Measurements from ENCODE around the gene RNF225.
"Not testable (repeated sequence)": the region's sequence is repeated elsewhere in the genome, so short reads cannot be mapped to it uniquely, and the experiment has no call there.

The RNF225 gene

DNA sequence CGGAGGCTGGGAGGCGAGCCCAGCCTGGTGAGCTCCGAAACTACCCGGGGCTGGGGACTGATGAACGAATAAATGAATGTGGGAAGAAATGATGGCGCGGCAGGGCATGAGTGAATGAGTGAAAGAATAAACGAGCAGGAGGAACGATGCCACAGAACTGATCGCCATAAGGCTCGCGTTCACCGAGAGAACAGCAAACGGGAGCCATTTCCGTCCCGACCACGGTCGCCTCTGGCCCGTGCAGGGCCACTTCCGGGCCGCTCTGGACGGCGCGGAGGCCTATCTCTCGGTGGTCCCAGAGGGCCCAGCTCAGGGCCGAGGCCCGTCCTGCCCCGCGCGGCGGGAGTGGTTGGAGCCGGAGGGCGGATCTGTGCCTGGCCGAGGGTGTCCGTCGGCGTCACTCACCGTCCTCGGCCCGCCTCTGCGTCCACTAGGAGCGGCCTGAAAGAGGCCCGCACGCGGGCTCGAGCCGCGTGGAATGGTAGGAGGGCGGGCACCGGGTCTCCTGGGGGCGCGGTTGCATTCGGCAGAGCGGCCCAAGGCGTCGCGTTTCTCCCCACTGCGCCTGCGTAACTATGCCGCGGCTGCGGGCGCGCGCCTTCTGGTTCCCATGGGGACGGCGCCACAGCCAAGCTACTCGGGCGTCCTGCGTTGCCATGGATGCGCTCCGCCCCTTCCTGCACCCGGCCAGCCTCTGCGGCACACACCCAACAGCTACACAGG is 33.0 kb upstream of the RNF225 start, which contains the start of gene ZNF497:
Gene ZNF497 (minus strand): TSS at position 480 of the 723 bp plus-strand sequence. CDS start 5,116 bp downstream, outside the sequence.
- DNase-seq (ENCODE audit: low read depth): peak; percentile 84

- DNase-seq (ENCODE audit: low read depth): no peak
Measured at GRCh38 chr19:58364146-58364545, 31.3 kb upstream of the RNF225 start.

GRCh38 chr19:58366585-58367430 is 28.6 kb upstream of the RNF225 start:
- no peak for DNase-seq (ENCODE audit: low read depth)

DNA sequence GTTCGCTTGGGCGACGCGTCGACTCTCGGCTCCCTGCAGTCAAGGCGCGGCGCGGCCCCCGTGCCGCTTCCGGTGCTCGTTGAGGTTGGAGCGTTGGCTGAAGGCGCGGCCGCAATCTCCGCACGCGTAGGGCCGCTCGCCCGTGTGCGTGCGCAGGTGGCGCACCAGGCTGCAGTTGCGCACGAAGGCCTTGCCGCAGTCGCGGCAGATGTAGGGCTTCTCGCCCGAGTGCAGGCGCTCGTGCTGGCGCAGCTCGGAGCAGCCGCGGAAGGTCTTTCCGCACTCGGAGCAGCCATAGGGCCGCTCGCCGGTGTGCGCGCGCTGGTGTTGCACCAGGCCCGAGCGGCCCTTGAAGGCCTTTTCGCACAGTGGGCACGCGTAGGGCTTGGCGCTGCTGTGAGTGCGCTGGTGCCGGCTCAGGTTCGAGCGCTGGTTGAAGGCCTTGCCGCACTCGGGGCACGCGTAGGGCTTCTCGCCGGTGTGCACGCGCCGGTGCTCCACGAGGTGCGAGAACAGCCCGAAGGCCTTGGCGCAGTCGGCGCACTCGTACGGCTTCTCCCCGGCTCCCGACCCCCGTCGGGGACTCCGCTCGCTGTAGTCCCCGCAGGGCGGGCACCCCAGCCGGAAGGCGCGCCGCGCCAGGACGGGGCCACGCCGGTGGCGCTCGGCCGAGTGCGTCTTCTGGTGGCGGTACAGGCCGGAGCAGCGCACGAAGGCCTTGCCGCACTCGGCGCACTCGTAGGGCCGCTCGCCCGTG is 27.6 kb upstream of the RNF225 start:
- DNase-seq (ENCODE audit: low read depth): no peak

DNA sequence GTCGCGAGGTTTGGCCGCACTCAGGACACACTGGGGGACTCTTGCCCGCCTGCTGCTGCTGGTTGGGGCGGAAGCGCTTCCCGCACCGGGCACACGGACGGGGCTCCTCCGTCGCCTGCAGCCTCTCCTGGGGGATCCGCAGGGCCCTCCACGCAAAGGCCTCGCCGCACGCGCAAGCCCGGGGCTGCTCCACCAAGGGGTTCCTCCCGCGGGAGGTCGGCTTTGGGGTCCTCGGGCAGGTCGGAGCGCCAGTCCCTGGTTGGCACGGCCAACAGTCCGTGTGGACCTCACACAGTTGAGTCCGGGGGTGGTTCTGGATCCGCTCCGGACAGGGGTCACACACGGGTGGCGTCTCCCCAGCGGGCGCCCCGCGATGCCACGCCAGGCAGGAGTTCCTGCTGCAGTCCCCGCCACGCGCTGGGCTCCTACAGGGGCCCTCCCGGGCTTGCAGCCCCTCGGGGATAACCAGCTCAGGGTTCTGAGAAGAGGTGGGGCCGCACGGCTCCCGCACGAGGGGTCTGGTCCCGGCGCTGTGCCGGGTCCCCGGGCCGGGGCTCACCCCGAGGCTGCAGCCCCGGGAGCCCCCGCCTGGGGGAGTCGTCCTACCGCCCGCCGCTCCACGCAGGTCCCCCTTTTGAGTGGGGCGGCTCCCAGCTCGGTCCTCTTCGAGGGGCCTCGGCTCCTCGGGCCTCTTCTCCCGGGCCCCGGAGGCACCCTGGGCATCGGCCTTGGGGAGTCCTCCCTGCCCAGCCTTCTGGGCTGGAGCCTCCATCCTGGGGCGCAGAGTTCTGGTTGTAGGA is 26.7 kb upstream of the RNF225 start:
- DNase-seq (ENCODE audit: low read depth): no peak

GRCh38 chr19:58372311-58373133 is 22.9 kb upstream of the RNF225 start:
- no peak for DNase-seq (ENCODE audit: low read depth)

GRCh38 chr19:58374200-58374599 is 21.3 kb upstream of the RNF225 start:
- DNase-seq (ENCODE audit: low read depth): no peak

DNA sequence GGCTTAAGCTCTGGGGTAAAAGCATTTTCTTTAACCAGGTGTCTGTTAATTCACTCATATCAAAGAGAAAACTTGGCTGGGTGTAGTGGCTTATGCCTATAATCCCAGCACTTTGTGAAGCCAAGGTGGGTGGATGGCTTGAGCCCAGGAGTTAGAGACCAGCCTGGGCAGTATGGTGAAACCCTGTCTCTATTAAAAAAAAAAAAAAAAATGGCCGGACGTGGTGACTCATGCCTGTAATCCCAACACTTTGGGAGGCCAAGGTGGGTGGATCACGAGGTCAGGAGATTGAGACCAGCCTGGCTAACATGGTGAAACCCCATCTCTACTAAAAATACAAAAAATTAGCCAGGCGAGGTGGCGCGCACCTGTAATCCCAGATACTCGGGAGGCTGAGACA is 18.7 kb upstream of the RNF225 start:
- not testable (repeated sequence) for DNase-seq (ENCODE audit: low read depth)

DNA sequence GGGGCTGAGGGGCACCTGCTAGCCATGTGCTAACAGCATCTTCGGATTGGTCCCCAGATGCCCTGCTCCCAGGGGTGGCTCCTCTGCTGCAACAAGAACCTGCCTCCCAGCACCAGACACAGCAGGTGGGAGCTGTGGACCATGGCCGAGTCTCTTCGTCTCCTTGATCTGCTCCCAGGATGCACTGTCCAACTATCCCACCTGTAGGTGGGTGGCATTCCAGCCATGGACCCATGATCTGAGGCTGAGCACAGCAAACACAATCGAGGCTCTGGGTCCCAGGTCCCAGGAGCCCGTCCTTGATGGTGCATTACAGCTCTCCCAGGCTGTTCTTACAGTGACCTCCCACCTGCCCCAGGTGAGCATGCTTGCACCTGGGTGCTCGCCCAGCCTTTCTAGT is 16.2 kb upstream of the RNF225 start:
- no peak for DNase-seq (ENCODE audit: low read depth)

- DNase-seq (ENCODE audit: low read depth): no peak
Measured at GRCh38 chr19:58380037-58380661, 15.3 kb upstream of the RNF225 start.

DNA sequence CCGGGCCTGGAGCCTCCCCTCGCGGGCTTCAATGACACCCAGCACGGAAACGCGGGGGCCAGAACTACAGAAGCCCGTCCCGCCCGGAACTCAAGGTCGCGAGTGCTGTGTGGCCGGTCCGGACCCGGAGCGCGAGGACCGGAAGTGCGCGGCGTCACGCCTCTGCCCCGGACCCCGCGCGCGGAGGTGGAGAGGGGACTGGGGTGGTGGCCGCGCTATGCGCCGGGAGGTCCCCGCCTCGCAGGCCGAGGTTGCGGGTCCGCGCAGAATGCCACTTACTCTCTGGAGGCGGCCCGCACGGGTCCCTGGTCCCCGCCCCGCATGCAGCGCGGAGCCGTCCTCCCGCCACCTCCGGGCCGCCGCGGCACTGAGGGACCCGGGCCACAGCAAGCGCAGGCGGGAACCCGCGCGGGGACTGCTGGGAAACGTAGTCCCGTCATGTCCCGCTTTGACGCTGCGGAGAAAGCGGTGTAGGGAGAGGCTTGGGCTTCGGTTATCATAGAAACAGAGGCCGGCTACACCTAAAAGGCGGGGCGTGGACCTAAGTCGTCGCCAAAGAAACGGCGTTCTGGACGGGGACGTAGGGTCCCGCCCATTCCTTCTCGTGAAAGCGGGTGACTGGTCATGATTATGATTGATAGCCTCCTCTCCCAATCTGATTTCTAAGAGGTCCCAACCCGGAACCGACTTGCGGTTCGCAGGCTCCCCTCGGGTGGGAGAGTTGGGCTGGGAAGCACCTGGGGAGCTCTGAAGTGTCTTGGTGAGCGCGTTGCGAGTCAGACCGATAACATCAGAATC is 14.6 kb upstream of the RNF225 start, which contains the start of gene ZNF837:
Gene ZNF837 (minus strand): TSS at position 369 of the 798 bp plus-strand sequence. CDS start 11,698 bp downstream, outside the sequence.
- peak; percentile 100 for DNase-seq (ENCODE audit: low read depth)

DNA sequence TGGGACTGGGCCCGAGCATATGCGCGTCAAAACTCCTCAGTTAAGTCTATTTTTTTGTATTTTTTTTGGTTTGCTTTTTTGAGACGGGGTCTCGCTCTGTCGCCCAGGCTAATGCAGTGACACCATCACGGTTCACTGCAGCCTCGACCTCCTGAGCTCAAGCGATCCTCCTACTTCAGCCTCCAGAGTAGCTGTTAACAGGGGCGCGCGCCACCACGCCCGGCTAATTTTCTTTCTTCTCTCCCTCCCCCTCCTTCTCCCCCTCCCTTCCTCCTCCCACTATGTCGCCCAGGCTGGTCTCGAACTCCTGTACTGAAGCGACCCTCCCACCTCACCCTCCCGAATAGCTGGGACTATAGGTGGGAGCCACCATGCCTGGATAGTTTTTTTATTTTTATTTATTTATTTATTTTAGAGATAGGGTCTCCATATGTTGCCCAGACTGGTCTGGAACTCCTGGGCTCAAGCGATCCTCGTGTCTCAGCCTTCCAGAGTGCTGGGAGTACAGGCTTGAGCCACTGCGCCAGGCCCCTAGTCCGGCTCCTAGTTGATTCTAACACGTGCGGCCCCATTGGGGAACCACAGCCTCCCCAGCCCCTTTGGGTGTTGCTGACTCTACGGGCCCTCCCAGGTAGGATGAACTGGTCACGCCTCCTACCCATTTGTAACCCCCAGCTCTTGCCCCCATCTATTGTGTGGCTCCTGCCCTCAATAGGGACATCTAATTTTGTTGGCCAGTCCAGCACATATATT is 13.8 kb upstream of the RNF225 start:
- no peak for DNase-seq (ENCODE audit: low read depth)

GRCh38 chr19:58382997-58383603 is 12.4 kb upstream of the RNF225 start:
- DNase-seq (ENCODE audit: low read depth): no peak

GRCh38 chr19:58385313-58385890 is 10.1 kb upstream of the RNF225 start:
- DNase-seq (ENCODE audit: low read depth): no peak

DNA sequence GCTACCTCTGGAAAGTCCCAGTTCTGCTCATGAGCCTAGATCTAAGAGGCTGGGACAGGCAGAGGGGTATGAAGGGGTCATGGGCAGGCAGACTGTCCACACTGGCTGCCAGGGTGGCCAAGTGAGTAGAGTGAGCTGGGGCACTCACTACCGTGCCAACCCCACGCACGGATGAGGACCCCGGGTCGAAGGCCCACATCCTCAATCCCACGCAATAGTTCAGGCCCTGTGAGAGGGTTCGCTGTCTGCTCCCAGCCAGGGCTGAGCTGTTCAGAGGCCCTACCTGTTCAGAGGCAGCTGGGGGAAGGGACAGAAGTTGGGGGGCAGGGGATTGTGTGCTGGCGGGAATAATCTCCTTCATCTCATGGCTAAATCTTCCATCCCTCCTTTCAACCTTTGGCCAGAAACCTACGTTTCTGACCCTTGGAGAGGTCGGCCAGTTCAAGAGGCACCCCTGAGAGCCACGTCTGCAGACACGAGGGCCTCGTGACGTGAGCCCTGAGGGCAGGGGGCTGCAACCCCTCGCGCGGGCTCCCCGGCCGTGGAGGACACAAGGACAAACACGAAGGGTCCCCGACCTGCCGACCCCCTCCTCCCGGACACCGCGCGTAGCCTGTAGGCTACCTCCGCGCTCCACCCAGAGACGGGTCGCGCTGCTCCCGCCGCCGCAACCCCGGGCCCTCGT is 9.4 kb upstream of the RNF225 start:
- DNase-seq (ENCODE audit: low read depth): no peak

DNA sequence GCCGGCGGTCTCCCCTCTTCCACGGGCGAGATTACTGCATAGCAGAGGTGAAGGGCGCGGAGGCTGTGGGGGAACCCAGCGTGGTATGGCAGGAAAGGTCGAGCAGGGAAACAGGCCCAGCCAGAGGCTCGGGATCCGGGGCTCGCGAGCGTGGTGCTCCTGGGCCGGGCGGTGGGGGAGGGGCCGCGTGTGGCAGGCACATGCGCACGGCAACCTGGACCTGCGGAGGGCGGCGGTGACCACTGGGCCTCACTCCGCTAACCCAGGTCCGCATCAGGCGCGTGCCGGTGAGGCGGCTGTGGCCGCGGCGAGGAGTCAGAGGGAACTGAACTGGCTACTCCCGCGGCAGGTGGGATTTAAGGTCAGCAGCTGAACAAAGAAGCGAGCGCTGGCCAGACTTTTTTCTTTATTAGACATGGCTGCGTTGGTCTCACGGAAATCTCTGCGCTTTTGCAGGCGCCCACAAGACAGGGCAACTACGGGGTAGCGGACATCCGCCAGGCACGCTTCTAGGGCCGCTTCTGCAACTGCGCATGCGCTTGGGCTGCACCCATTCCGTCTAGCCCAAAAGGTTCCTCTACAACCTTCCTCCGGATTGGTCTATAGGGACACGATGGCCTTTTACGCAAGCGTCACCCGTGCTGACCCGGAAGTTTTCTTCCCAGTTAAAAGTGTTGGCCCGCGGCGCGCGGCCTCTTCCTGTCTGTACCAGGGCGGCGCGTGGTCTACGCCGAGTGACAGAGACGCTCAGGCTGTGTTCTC is 8.7 kb upstream of the RNF225 start, which contains the start of gene RPS5:
Gene RPS5 (plus strand): TSS at position 694 of the 762 bp plus-strand sequence. CDS start 869 bp downstream, outside the sequence.
- DNase-seq (ENCODE audit: low read depth): peak; percentile 99

Data from HS-27A (cell line).